ENCODE results near the gene PAOX.

GRCh38 chr10:133394064-133394663 lies 15.1 kb downstream of the PAOX start, which contains the start of gene MTG1:
- TF ChIP-seq CTCF (IDR thresholded peaks at IDR 0.05), result peak; percentile 27
- TF ChIP-seq ZFX (IDR thresholded peaks at IDR 0.05; ENCODE audit: borderline replicate concordance), result no peak

Measured in 22Rv1 (cell line).